Spinal cord (tissue), 10 donors: ENCODE results near the gene PDE7B. TPM values are rescaled to one million over a fixed set of nuclear protein-coding genes. Genes with fewer than 3 reads are reported as not detected.

Experiments
- DNase-seq, 6 donors: peaks; one replicate each; pipeline versions ENCODE4 v3.0.0 to v3.0.0-alpha.2; 2013 to 2015; ENCODE audit warnings: low spot score in 6 of 6, low read depth in 4 of 6
- H3K27ac ChIP-seq: one replicate; pipeline ENCODE4 v1.5.1; 2013; ENCODE audit warnings: low read depth, low read length, control low read depth
- H3K27me3 ChIP-seq: one replicate; pipeline ENCODE4 v1.6.1; 2013; ENCODE audit warnings: low read length; ENCODE audit not compliant: control insufficient read depth, insufficient read depth
- H3K36me3 ChIP-seq: one replicate; pipeline ENCODE4 v1.6.1; 2013; ENCODE audit warnings: low read length; ENCODE audit not compliant: control insufficient read depth, insufficient read depth
- H3K4me1 ChIP-seq: one replicate; pipeline ENCODE4 v1.6.1; 2013; ENCODE audit warnings: low read length; ENCODE audit not compliant: control insufficient read depth, insufficient read depth
- H3K4me3 ChIP-seq: one replicate; pipeline ENCODE4 v1.5.1; 2013; ENCODE audit warnings: low read depth, low read length, control low read depth
- H3K9me3 ChIP-seq: one replicate; pipeline ENCODE4 v1.6.1; 2013; ENCODE audit warnings: low read length; ENCODE audit not compliant: control insufficient read depth, insufficient read depth
- WGBS: methylation state at CpG from one replicate; pipeline ENCODE4 v1.1.5; 2013; ENCODE audit warnings: missing lambda C conversion rate; ENCODE audit not compliant: insufficient coverage; 5-methylcytosine and 5-hydroxymethylcytosine counted together
- polyA plus RNA-seq, 2 donors: library from polyadenylated mRNA; unstranded; fragments of 120-200 nt; gene quantifications; one replicate each; pipeline ENCODE4 v1.2.1, GENCODE V29; 2013; ENCODE audit not compliant: insufficient read length in 2 of 2
- total RNA-seq, 2 donors: library from RNA; depleted of rRNA in 1 of 2; stranded (reverse); fragments of 120-200 nt in 1 of 2; fragments of >200 nt in 1 of 2; gene quantifications; one replicate each; pipeline versions ENCODE4 v1.2.3 to v1.2.4, GENCODE V29; 2013 to 2014
- donor health status: healthy.

The PDE7B gene
- total and polyA plus RNA-seq, 4 donors = 7.8 to 19.7 (median 12.4) TPM

GRCh38 chr6:135901774-135902524, 50.4 kb downstream of the PDE7B start:
- Histone ChIP-seq H3K9me3 (no peaks in the 10 kb centered on the region), H3K36me3 (no peaks in the 10 kb centered on the region), H3K27me3 (no peaks in the 10 kb centered on the region), H3K4me3 (no peak overlapping the region), H3K4me1 (no peaks in the 10 kb centered on the region), H3K27ac (peak overlapping the region; percentile 76)
- 60% methylated on average over 1 of the region's 6 CpGs for WGBS
- DNase-seq = peak in 1 of 6 donors; percentile 55

GRCh38 chr6:135902756-135903331, 51.3 kb downstream of the PDE7B start:
- H3K9me3 ChIP-seq = no peaks in the 10 kb centered on the region

GRCh38 chr6:135904666-135905065, 53.2 kb downstream of the PDE7B start:
- WGBS = no CpG with 5 or more reads among the region's 2 CpGs
- H3K9me3 ChIP-seq = no peaks in the 10 kb centered on the region
- no peaks in the 10 kb centered on the region for H3K4me1 ChIP-seq
- no peaks in the 10 kb centered on the region for H3K27me3 ChIP-seq
- no peak for DNase-seq
- H3K27ac ChIP-seq = peak overlapping the region; percentile 81
- no peak overlapping the region for H3K4me3 ChIP-seq
- no peaks in the 10 kb centered on the region for H3K36me3 ChIP-seq

More at GRCh38 chr6:135902756-135903331, 51.3 kb downstream of the PDE7B start:
- peak overlapping the region; percentile 76 for H3K27ac ChIP-seq
- no peak for DNase-seq
- H3K27me3 ChIP-seq = no peaks in the 10 kb centered on the region
- H3K4me3 ChIP-seq = no peak overlapping the region
- H3K36me3 ChIP-seq = no peaks in the 10 kb centered on the region
- WGBS = no CpG with 5 or more reads among the region's 2 CpGs
- no peaks in the 10 kb centered on the region for H3K4me1 ChIP-seq

GRCh38 chr6:135905604-135906300, 54.3 kb downstream of the PDE7B start:
- no peaks in the 10 kb centered on the region for H3K36me3 ChIP-seq
- no peaks in the 10 kb centered on the region for H3K4me1 ChIP-seq
- H3K4me3 ChIP-seq = peak overlapping the region; percentile 17
- H3K27me3 ChIP-seq = no peaks in the 10 kb centered on the region
- H3K9me3 ChIP-seq = no peaks in the 10 kb centered on the region
- H3K27ac ChIP-seq = peak overlapping the region; percentile 81
- 55% methylated on average over 12 of the region's 18 CpGs for WGBS
- peak in 5 of 6 donors; percentile 36 to 77 (median 54) for DNase-seq

GRCh38 chr6:135906542-135906941, 55.0 kb downstream of the PDE7B start:
- Histone ChIP-seq H3K27ac (peak overlapping the region; percentile 68), H3K4me3 (no peak overlapping the region), H3K9me3 (no peaks in the 10 kb centered on the region), H3K4me1 (no peaks in the 10 kb centered on the region), H3K36me3 (no peaks in the 10 kb centered on the region), H3K27me3 (no peaks in the 10 kb centered on the region)
- DNase-seq = no peak
- no CpG with 5 or more reads among the region's 3 CpGs for WGBS

GRCh38 chr6:135906972-135907465, 55.5 kb downstream of the PDE7B start:
- DNase-seq = peak in 1 of 6 donors; percentile 11
- no peaks in the 10 kb centered on the region for H3K9me3 ChIP-seq
- no peaks in the 10 kb centered on the region for H3K4me1 ChIP-seq
- H3K36me3 ChIP-seq = no peaks in the 10 kb centered on the region
- H3K27ac ChIP-seq = peak overlapping the region; percentile 68
- no CpG with 5 or more reads among the region's 2 CpGs for WGBS
- no peak overlapping the region for H3K4me3 ChIP-seq
- no peaks in the 10 kb centered on the region for H3K27me3 ChIP-seq

GRCh38 chr6:135909737-135910387, 58.4 kb downstream of the PDE7B start:
- Histone ChIP-seq H3K27me3 (no peaks in the 10 kb centered on the region), H3K27ac (no peak overlapping the region), H3K4me3 (no peak overlapping the region), H3K4me1 (no peaks in the 10 kb centered on the region), H3K36me3 (no peaks in the 10 kb centered on the region), H3K9me3 (no peaks in the 10 kb centered on the region)
- 72% methylated on average over 5 of the region's 9 CpGs for WGBS
- peak in 1 of 6 donors; percentile 20 for DNase-seq

- Histone ChIP-seq H3K4me1 (no peaks in the 10 kb centered on the region), H3K27ac (no peak overlapping the region), H3K36me3 (no peaks in the 10 kb centered on the region), H3K27me3 (no peaks in the 10 kb centered on the region), H3K9me3 (no peaks in the 10 kb centered on the region), H3K4me3 (no peak overlapping the region)
- no CpG with 5 or more reads among the region's 2 CpGs for WGBS
- no peak for DNase-seq
Measured at GRCh38 chr6:135910790-135911618, 59.5 kb downstream of the PDE7B start.

- Histone ChIP-seq H3K4me1 (no peaks in the 10 kb centered on the region), H3K9me3 (no peaks in the 10 kb centered on the region), H3K4me3 (no peak overlapping the region), H3K27me3 (no peaks in the 10 kb centered on the region), H3K27ac (no peak overlapping the region), H3K36me3 (no peaks in the 10 kb centered on the region)
- DNase-seq = no peak
- WGBS = no CpG with 5 or more reads among the region's 2 CpGs
Measured at GRCh38 chr6:135913785-135914184, 62.3 kb downstream of the PDE7B start.
